ENCODE data around the gene RRH. TPM values are rescaled to one million over a fixed set of nuclear protein-coding genes. Genes with fewer than 3 reads are reported as not detected.

RRH gene
- total and polyA plus RNA-seq, 11 donors, result 0.06 to 0.21 TPM; not detected in 9

- no peak for ATAC-seq
- Histone ChIP-seq H3K4me3 (no peak overlapping the region), H3K27me3 (no peaks in the 10 kb centered on the region), H3K4me1 (peaks cover 0 to 16% (median 11%) of the 10 kb centered on the region in 12 donors), H3K36me3 (no peaks in the 10 kb centered on the region), H3K9me3 (no peaks in the 10 kb centered on the region), H3K27ac (no peak overlapping the region)
- intact Hi-C loops (cut with DNase I), result loop anchor here in 5 of 10 donors (10.0 kb wide), 4 partner anchors 107 to 277 kb away; partner anchors contain the start of genes CASP6 (in 2 of the 5) and MCUB (in 1 of the 5)
- DNase-seq, result no peak
- TF ChIP-seq CTCF (IDR thresholded peaks at IDR 0.05) (no peak), POLR2A (IDR thresholded peaks at IDR 0.05) (no peak)
- 56 to 68% (median 64%) methylated on average over 3 of the region's 3 CpGs for WGBS, 4 donors
Observed at GRCh38 chr4:109811707-109812106, 16.1 kb upstream of the RRH start.

- ATAC-seq (peak; percentile 99 to 100 (median 100)), DNase-seq (peak; percentile 87 to 93 (median 90))
- Histone ChIP-seq H3K9me3 (no peaks in the 10 kb centered on the region), H3K4me1 (peaks cover 0 to 21% (median 13%) of the 10 kb centered on the region in 12 donors), H3K27me3 (no peaks in the 10 kb centered on the region), H3K27ac (peak within 1 kb of the TSS; percentile 39 to 93 (median 84)), H3K36me3 (peaks cover 0 to 32% (median 21%) of the 10 kb centered on the region in 9 donors), H3K4me3 (peak within 1 kb of the TSS; percentile 71 to 92 (median 80))
- peak in 1 of 12 donors; percentile 16 for TF ChIP-seq CTCF (IDR thresholded peaks at IDR 0.05)
- peak in 1 of 2 donors; percentile 48 for TF ChIP-seq POLR2A (IDR thresholded peaks at IDR 0.05)
- WGBS, 4 donors, result 0 to 1% (median 0%) methylated on average over 53 of the region's 53 CpGs
- intact Hi-C loops (cut with DNase I), result loop anchor here in 9 of 10 donors (1.0 to 10.0 kb wide), 12 partner anchors 83 to 1193 kb away; partner anchors contain the start of genes CASP6 (in 8 of the 9), SEC24B (in 5 of the 9), PLA2G12A (in 2 of the 9) and EGF (in 1 of the 9)
Observed at GRCh38 chr4:109815151-109816081, 12.4 kb upstream of the RRH start, which contains the start of gene GAR1. GAR1 (plus strand) TSS chr4:109815762; CDS start chr4:109816165, 403 bp downstream.

GRCh38 chr4:109816082-109816442 lies 11.7 kb upstream of the RRH start:
- H3K27ac ChIP-seq, result peak overlapping the region in 8 of 12 donors; percentile 72 to 93 (median 90)
- H3K4me1 ChIP-seq, result peaks cover 0 to 21% (median 13%) of the 10 kb centered on the region in 12 donors
- H3K9me3 ChIP-seq, result no peaks in the 10 kb centered on the region
- no peaks in the 10 kb centered on the region for H3K27me3 ChIP-seq
- DNase-seq (no peak), ATAC-seq (peak in 1 of 4 donors; percentile 8)
- 1 to 2% (median 1%) methylated on average over 19 of the region's 19 CpGs for WGBS, 4 donors
- intact Hi-C loops (cut with DNase I), result loop anchor here in 8 of 10 donors (5.0 to 10.0 kb wide), 9 partner anchors 84 to 1194 kb away; partner anchors contain the start of genes CASP6 (in 6 of the 8), SEC24B (in 4 of the 8), EGF (in 1 of the 8) and MCUB (in 1 of the 8)
- H3K36me3 ChIP-seq, result peaks cover 0 to 37% (median 27%) of the 10 kb centered on the region in 9 donors
- peak overlapping the region; percentile 71 to 92 (median 80) for H3K4me3 ChIP-seq
- TF ChIP-seq CTCF (IDR thresholded peaks at IDR 0.05), result no peak
- no peak for TF ChIP-seq POLR2A (IDR thresholded peaks at IDR 0.05)
